T-cell (primary cell): ENCODE results near the gene ACSF3. TPM values are rescaled to one million over a fixed set of nuclear protein-coding genes. Genes with fewer than 3 reads are reported as not detected.
A peak's percentile ranks its signal among the peaks of the same experiment; 100 is the strongest.

Experiments used
- ATAC-seq, 4 experiments: fragments of 200-7000 bp in 3 of 4; fragments of 150-1000 bp in 1 of 4; cut with Tn5 transposase; replicated peaks in 1 of 4; 1 replicate in 3 of 4; 2 replicates in 1 of 4; pipeline ENCODE4 v1.10.0; 2021; ENCODE audit warnings: moderate library complexity in 3 of 4, mild to moderate bottlenecking in 2 of 4, moderate number of reproducible peaks in 1 of 4
- CTCF ChIA-PET, 2 donors: fragments of 300-600 bp; sonication (Branson Sonifier 250); formaldehyde crosslinking; loops; one replicate each; lab custom pipeline; 2022; ENCODE audit warnings: antibody characterized with exemption in 2 of 2; lab: Charles Lee
- POLR2A ChIA-PET, 2 donors: fragments of 300-600 bp; sonication (Branson Sonifier 250); formaldehyde crosslinking; loops; one replicate each; lab custom pipeline; 2022; ENCODE audit warnings: antibody characterized with exemption in 2 of 2; lab: Charles Lee
- DNase-seq, 35 experiments: peaks; one replicate each; pipeline versions ENCODE4 v3.0.0 to v3.0.0-alpha.2; 2013 to 2023
- H3K27ac ChIP-seq: one replicate; pipeline ENCODE4 v1.5.1; 2013; ENCODE audit warnings: low read length
- H3K27me3 ChIP-seq, 2 experiments: replicated peaks in 1 of 2; 1 replicate in 1 of 2; 2 replicates in 1 of 2; pipeline versions ENCODE4 v1.6.1 to v1.7.0; 2013; ENCODE audit warnings: low read length in 1 of 2, mixed read lengths in 1 of 2; ENCODE audit not compliant: control insufficient read depth in 2 of 2, insufficient read depth in 2 of 2; ENCODE audit errors: extremely low read depth in 1 of 2
- H3K36me3 ChIP-seq, 2 donors: 1 replicate in 1 of 2; 2 replicates in 1 of 2; pipeline versions ENCODE4 v1.6.1 to v1.7.0; 2013; ENCODE audit warnings: low read length in 1 of 2; ENCODE audit not compliant: control insufficient read depth in 2 of 2, insufficient read depth in 1 of 2; ENCODE audit errors: extremely low read depth in 1 of 2
- H3K4me1 ChIP-seq, 2 experiments: 1 replicate in 1 of 2; 2 replicates in 1 of 2; pipeline versions ENCODE4 v1.6.1 to v1.7.0; 2013; ENCODE audit warnings: low read length in 2 of 2, mixed read lengths in 1 of 2; ENCODE audit not compliant: insufficient read depth in 2 of 2, control insufficient read depth in 1 of 2; ENCODE audit errors: extremely low read depth in 1 of 2
- H3K4me3 ChIP-seq, 2 donors: 1 replicate in 1 of 2; 2 replicates in 1 of 2; pipeline versions ENCODE4 v1.5.1 to v1.7.0; 2013; ENCODE audit warnings: mild to moderate bottlenecking in 2 of 2, low read length in 1 of 2, moderate library complexity in 1 of 2; ENCODE audit not compliant: control insufficient read depth in 1 of 2; ENCODE audit errors: extremely low read depth in 1 of 2
- H3K9me3 ChIP-seq: 2 replicates; pipeline ENCODE4 v1.7.0; 2013
- H3K27ac Mint-ChIP-seq, 2 donors: one replicate each; pipeline ENCODE4 v1.8.0; 2020 to 2021; ENCODE audit warnings: mild to moderate bottlenecking in 2 of 2, mixed read lengths in 2 of 2
- H3K27me3 Mint-ChIP-seq, 2 donors: one replicate each; pipeline ENCODE4 v1.8.0; 2021 to 2022; ENCODE audit warnings: mixed read lengths in 2 of 2
- H3K36me3 Mint-ChIP-seq: one replicate; pipeline ENCODE4 v1.8.0; 2021; ENCODE audit warnings: mixed read lengths
- H3K4me1 Mint-ChIP-seq, 3 donors: one replicate each; pipeline ENCODE4 v1.8.0; 2020 to 2022; ENCODE audit warnings: mixed read lengths in 3 of 3, mild to moderate bottlenecking in 1 of 3
- H3K4me3 Mint-ChIP-seq, 3 donors: one replicate each; pipeline ENCODE4 v1.8.0; 2020 to 2022; ENCODE audit warnings: mild to moderate bottlenecking in 3 of 3, mixed read lengths in 3 of 3, moderate library complexity in 3 of 3
- H3K9me3 Mint-ChIP-seq, 3 donors: one replicate each; pipeline ENCODE4 v1.8.0; 2020 to 2022; ENCODE audit warnings: mixed read lengths in 3 of 3
- WGBS: methylation state at CpG from one replicate; pipeline ENCODE4 v1.1.5; 2013; ENCODE audit warnings: missing lambda C conversion rate; ENCODE audit not compliant: insufficient coverage; 5-methylcytosine and 5-hydroxymethylcytosine counted together
- total RNA-seq, 35 experiments: library from RNA in 6 of 35; stranded (reverse) in 6 of 35; fragments of 120-200 nt in 1 of 35; gene quantifications; one replicate each; pipeline versions ENCODE4 v1.2.1 to v1.2.4 and lab custom pipeline; 2013 to 2026

ACSF3 gene
- total RNA-seq, 5 donors from 2014 or later (not counting 1 experiment from before 2014, with no cell fraction given), result 70.5 to 102 (median 79.9) TPM

GRCh38 chr16:89081556-89081955 is 12.1 kb upstream of the ACSF3 start:
- Mint-ChIP-seq H3K27me3 (peaks cover 0 to 2% of the 10 kb centered on the region in 2 donors), H3K9me3 (no peaks in the 10 kb centered on the region), H3K4me1 (peaks cover 0 to 8% (median 8%) of the 10 kb centered on the region in 3 donors), H3K4me3 (no peak overlapping the region), H3K27ac (no peak overlapping the region), H3K36me3 (no peaks in the 10 kb centered on the region)
- Histone ChIP-seq H3K9me3 (no peaks in the 10 kb centered on the region), H3K36me3 (no peaks in the 10 kb centered on the region), H3K27ac (no peak overlapping the region), H3K27me3 (peaks cover 0 to 5% of the 10 kb centered on the region in 2 experiments), H3K4me1 (no peaks in the 10 kb centered on the region), H3K4me3 (no peak overlapping the region)
- ChIA-PET POLR2A (interaction anchor here in 1 of 2 donors (0.7 kb wide), 1 partner anchor 128 kb away, joined by 10 read pairs; no protein-coding TSS in a partner anchor), CTCF (no interaction called here)
- ATAC-seq (no peak), DNase-seq (no peak)
- 88% methylated on average over 12 of the region's 13 CpGs for whole genome bisulfite sequencing

GRCh38 chr16:89084411-89084810 is 9.2 kb upstream of the ACSF3 start:
- H3K4me3 Mint-ChIP-seq, result peak overlapping the region in 2 of 3 donors; percentile 59 to 62
- Histone ChIP-seq H3K4me3 (no peak overlapping the region), H3K27me3 (peaks cover 0 to 23% of the 10 kb centered on the region in 2 experiments), H3K9me3 (no peaks in the 10 kb centered on the region), H3K4me1 (no peaks in the 10 kb centered on the region), H3K27ac (no peak overlapping the region), H3K36me3 (no peaks in the 10 kb centered on the region)
- WGBS, result 94% methylated on average over 5 of the region's 12 CpGs
- DNase-seq, result no peak
- peak overlapping the region in 1 of 2 donors; percentile 73 for H3K27ac Mint-ChIP-seq
- H3K9me3 Mint-ChIP-seq, result no peaks in the 10 kb centered on the region
- no peaks in the 10 kb centered on the region for H3K36me3 Mint-ChIP-seq
- ChIA-PET CTCF (no interaction called here), POLR2A (no interaction called here)
- ATAC-seq, result peak in 1 of 4 experiments; percentile 80
- peaks cover 0 to 8% (median 8%) of the 10 kb centered on the region in 3 donors for H3K4me1 Mint-ChIP-seq
- peaks cover 4 to 11% of the 10 kb centered on the region in 2 donors for H3K27me3 Mint-ChIP-seq

GRCh38 chr16:89084814-89085612 is 8.6 kb upstream of the ACSF3 start:
- WGBS, result 79% methylated on average over 28 of the region's 28 CpGs
- DNase-seq, result no peak
- Histone ChIP-seq H3K27ac (no peak overlapping the region), H3K4me3 (no peak overlapping the region), H3K4me1 (no peaks in the 10 kb centered on the region), H3K27me3 (peaks cover 0 to 28% of the 10 kb centered on the region in 2 experiments), H3K9me3 (no peaks in the 10 kb centered on the region), H3K36me3 (no peaks in the 10 kb centered on the region)
- Mint-ChIP-seq H3K27ac (peak overlapping the region in 1 of 2 donors; percentile 73), H3K36me3 (no peaks in the 10 kb centered on the region), H3K4me3 (peak overlapping the region in 1 of 3 donors; percentile 62), H3K27me3 (peaks cover 4 to 15% of the 10 kb centered on the region in 2 donors), H3K9me3 (no peaks in the 10 kb centered on the region), H3K4me1 (peaks cover 0 to 8% (median 8%) of the 10 kb centered on the region in 3 donors)
- POLR2A ChIA-PET, result no interaction called here
- ATAC-seq, result peak in 1 of 4 experiments; percentile 35
- CTCF ChIA-PET, result no interaction called here

GRCh38 chr16:89085755-89086154 is 7.9 kb upstream of the ACSF3 start:
- Histone ChIP-seq H3K27me3 (peaks cover 0 to 36% of the 10 kb centered on the region in 2 experiments), H3K4me1 (no peaks in the 10 kb centered on the region), H3K27ac (no peak overlapping the region), H3K4me3 (no peak overlapping the region), H3K36me3 (no peaks in the 10 kb centered on the region), H3K9me3 (no peaks in the 10 kb centered on the region)
- Mint-ChIP-seq H3K36me3 (no peaks in the 10 kb centered on the region), H3K9me3 (no peaks in the 10 kb centered on the region), H3K4me3 (no peak overlapping the region), H3K4me1 (peaks cover 0 to 8% (median 8%) of the 10 kb centered on the region in 3 donors), H3K27ac (no peak overlapping the region), H3K27me3 (peaks cover 6 to 21% of the 10 kb centered on the region in 2 donors)
- ChIA-PET CTCF (no interaction called here), POLR2A (no interaction called here)
- DNase-seq, result no peak
- ATAC-seq, result no peak
- WGBS, result 84% methylated on average over 5 of the region's 9 CpGs

GRCh38 chr16:89087922-89088497 is 5.6 kb upstream of the ACSF3 start:
- Mint-ChIP-seq H3K27me3 (peaks cover 8 to 24% of the 10 kb centered on the region in 2 donors), H3K36me3 (no peaks in the 10 kb centered on the region), H3K4me3 (no peak overlapping the region), H3K27ac (no peak overlapping the region), H3K4me1 (peaks cover 2 to 11% (median 8%) of the 10 kb centered on the region in 3 donors), H3K9me3 (no peaks in the 10 kb centered on the region)
- Histone ChIP-seq H3K4me1 (peaks cover under 1 to 3% of the 10 kb centered on the region in 2 experiments), H3K4me3 (no peak overlapping the region), H3K36me3 (no peaks in the 10 kb centered on the region), H3K27ac (no peak overlapping the region), H3K9me3 (no peaks in the 10 kb centered on the region), H3K27me3 (peaks cover 0 to 55% of the 10 kb centered on the region in 2 experiments)
- POLR2A ChIA-PET, result no interaction called here
- CTCF ChIA-PET, result no interaction called here
- ATAC-seq (no peak), DNase-seq (no peak)
- 82% methylated on average over 8 of the region's 15 CpGs for WGBS

- H3K4me1 ChIP-seq, result peaks cover 2 to 9% of the 10 kb centered on the region in 2 experiments
- peaks cover 3 to 14% (median 10%) of the 10 kb centered on the region in 3 donors for H3K4me1 Mint-ChIP-seq
- H3K27ac Mint-ChIP-seq, result no peak overlapping the region
- 81% methylated on average over 13 of the region's 13 CpGs for WGBS
- no peak for ATAC-seq
- peaks cover 8 to 24% of the 10 kb centered on the region in 2 donors for H3K27me3 Mint-ChIP-seq
- POLR2A ChIA-PET, result no interaction called here
- CTCF ChIA-PET, result no interaction called here
- no peak overlapping the region for H3K27ac ChIP-seq
- H3K4me3 ChIP-seq, result no peak overlapping the region
- no peaks in the 10 kb centered on the region for H3K36me3 ChIP-seq
- H3K36me3 Mint-ChIP-seq, result no peaks in the 10 kb centered on the region
- H3K4me3 Mint-ChIP-seq, result no peak overlapping the region
- H3K9me3 ChIP-seq, result no peaks in the 10 kb centered on the region
- H3K27me3 ChIP-seq, result peaks cover 0 to 55% of the 10 kb centered on the region in 2 experiments
- H3K9me3 Mint-ChIP-seq, result no peaks in the 10 kb centered on the region
- no peak for DNase-seq
Observed at GRCh38 chr16:89089120-89089519, 4.5 kb upstream of the ACSF3 start.
